ELR (cell line): ENCODE data around the gene KIF2A.

Source experiments
- DNase-seq: peaks from one replicate; pipeline ENCODE4 v3.0.0-alpha.2; 2015; ENCODE audit warnings: low read depth

Gene KIF2A

DNA sequence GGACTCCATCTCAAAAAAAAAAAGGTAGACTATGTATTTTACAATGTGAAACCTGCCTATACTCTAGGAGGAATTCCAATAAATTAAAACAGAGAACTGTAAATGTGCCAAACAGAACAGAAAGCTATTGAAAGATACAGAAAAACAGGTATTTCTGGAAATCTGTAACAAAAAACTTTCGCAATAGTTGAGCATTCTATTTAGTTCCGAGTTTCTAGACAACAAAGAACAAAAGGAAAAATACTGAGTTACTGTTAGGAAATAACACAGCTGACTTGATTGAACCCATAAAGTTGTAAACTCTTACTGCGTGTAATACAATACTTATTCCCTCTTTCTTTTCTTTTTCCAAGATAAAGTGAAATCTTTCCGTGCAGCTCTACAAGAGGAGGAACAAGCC lies 79.1 kb downstream of the KIF2A start:
- DNase-seq: no peak

DNA sequence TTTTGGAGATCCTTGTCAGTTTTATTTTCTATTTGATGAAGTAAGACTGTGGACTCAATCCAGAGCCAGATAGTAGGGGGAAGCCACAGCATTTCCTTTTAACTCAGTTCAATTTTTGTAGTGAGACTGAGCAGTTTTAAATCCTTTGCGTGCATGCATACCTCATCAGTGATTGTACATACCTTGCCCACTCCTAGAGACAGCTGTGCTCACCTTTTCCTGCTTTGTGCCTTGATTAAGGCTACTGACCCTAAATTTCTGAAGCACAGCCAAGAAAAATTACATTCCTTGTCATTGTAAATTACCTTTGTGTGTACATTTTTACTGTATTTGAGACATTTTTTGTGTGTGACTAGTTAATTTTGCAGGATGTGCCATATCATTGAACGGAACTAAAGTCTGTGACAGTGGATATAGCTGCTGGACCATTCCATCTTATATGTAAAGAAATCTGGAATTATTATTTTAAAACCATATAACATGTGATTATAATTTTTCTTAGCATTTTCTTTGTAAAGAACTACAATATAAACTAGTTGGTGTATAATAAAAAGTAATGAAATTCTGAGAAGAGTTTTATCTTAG lies 79.9 kb downstream of the KIF2A start:
- no peak for DNase-seq

DNA sequence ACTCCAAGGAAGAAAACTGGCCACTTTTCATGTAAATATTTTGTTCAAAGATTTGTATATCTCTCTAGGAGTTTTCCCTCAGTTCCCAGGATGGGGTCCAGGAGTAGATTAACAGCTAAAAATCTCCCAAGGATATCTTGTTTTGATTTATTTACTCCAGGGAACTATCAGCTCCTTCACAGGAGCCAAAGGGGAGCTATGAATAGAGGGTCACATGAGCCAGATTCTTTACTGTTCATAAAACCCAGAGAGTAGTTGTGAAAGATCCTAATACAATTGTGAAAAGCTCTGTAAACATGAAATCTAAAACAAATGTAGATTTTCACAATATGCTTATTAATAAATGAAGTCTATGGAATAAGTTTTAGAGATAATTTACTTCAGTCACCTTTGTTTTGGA lies 80.8 kb downstream of the KIF2A start:
- no peak for DNase-seq

DNA sequence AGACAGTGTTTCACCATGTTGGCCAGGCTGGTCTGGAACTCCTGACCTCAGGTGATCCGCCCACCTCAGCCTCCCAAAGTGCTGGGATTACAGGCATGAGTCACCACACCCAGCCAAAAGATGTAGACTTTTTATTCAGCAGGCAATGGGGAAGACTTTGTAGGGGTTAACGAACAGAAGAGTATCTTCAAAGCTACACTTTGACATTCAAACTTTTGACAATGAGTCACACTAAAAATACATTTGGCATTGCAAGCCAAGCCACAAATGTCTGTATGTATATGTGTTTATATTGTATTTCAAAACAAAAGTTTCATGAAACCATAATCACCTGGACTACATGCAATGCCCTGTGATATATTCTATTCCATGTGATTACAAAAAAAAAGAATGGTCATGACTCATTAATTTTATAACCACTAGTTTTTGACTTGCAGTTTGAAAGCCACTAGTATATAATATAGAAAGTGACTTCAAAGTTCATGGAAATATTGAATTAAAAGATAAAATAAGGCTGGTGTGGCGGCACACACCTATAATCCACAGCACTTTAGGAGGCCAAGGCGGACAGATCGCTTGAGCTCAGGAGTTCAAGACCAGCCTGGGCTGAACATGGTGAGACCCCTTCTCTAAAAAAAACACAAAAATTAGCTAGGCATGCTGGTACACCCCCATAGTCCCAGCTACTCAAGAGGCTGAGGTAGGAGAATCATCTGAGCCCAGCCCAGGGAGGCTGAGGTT lies 89.4 kb downstream of the KIF2A start:
- DNase-seq: peak; percentile 50

DNA sequence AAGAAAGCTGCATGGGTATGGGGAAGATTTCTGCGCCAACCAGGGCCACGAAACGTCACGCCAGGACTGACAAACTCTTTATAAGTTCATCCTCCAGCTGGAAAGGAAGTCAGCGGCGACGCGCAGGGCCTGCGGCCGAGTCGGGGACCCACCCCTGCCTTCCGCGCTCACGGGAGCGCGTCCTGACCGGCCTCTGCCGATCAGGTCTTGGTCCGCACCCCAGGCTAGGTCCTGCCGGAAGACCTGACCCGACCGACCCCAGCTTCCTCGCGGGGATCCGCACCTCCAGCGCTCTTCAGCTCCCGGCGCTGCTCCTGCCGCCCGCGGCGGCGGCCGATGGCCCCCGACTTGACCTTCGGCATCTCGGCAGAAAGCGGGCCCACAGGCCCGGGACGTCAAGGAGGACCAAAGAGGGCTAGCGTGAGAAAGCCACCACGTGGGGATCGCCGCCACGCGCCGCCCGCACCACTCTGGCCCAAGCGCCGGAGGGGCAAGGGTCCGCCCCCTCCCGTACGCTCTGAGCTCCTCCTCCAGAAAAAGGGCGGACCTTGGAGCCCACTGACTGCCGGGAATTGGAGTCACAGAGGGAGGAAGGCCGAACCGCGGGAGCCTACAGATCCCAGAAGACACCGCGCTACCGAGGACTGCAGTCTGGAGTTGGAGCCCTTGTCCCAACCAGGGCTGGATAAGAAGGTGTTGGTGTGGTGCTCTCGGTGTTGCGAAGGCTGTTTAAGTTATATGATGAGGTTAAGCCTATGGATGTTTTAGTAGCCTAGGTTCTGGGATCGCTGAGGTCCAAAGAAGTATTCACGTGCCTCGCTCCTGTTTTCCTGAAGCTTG lies 97.6 kb downstream of the KIF2A start, which contains the start of gene DIMT1:
Gene DIMT1 (minus strand): TSS at position 495 of the 840 bp plus-strand sequence. CDS start 133 bp downstream, at position 362.
- peak; percentile 99 for DNase-seq

DNA sequence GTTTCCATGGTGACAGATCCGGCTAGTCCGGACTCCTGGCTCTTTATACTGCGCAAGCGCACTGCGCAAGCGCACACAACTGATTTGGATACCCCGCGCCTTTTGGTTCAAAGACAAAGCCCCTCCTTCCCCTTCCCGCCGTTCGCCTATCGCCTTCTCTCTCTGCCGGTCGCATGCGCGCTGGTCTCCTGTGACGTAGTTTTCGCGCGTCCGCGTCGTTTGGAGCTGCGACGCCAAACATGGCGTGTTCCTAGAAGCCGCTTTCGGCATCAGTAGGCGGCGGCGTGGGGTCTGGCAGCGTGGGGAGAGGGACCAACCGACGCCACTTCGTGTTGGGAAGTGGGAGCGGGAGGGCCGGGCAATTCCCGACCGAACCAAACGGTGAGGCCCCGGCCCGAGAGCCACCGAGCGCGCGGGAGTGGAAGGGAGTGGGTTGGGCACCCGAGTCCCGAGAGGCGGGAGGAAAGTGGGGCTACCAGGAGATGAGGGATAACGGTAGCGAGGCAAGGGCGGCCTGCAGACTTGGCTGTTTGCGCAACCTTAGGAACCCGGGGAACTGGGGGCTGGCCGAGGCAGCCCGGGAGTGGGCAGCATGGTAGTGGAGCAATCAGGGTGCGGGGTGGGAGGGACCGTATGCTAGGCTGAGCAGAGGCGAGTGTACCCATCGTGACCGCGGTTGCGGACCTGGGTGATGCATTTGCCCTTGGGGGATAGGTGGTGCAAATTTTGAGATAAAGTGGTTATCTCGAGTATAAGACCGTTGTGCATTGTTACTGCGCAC lies 106.7 kb downstream of the KIF2A start, which contains the start of gene IPO11:
Gene IPO11 (plus strand): TSS at position 215 of the 781 bp plus-strand sequence. CDS start 24,517 bp downstream, outside the sequence.
- peak; percentile 99 for DNase-seq

DNA sequence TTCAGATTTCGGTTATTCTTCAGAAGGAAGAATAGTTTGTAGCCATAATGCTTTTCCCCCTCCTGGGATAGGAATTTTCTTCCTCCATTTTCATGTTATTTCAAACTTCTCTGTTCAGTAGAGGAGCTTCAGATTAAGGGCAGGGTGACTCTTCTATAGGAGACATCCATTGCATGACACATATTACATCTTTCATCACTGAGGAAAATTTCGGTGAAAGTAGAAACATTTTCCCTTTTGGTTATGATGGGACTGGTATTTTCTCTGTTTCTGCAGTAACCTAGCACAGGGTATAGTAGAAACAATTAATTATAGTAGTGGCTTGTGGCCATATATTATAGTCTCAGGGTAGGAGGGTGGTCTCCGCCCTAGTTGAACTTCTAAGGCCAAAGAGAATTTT lies 107.7 kb downstream of the KIF2A start:
- no peak for DNase-seq

DNA sequence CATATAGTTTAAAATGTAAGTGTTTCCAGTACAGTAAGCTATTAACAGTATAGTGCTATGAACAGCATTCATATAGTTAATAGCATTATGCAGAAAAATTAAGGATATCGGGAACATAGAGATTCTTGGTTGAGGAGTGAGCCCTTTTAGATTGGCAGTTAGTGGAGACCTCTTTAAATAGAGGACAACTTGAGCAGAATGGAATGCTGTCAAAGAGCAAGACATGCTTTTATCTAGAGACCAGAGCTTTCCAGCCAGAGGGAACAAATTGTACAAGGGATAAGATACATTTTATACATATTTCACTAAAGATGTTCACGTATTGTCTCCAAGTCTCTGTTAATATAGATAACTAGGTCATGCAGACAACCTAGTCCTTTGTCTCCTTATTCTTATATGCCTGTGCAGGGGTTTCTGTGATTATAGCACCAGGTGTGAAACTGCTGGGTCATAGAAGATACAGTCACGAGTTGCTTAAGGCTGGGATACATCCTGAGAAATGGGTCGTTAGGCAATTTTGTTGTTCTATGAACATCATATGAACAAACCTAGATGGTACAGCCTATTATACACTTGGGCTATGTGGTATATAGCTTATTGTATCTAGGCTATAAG lies 112.6 kb downstream of the KIF2A start:
- no peak for DNase-seq

DNA sequence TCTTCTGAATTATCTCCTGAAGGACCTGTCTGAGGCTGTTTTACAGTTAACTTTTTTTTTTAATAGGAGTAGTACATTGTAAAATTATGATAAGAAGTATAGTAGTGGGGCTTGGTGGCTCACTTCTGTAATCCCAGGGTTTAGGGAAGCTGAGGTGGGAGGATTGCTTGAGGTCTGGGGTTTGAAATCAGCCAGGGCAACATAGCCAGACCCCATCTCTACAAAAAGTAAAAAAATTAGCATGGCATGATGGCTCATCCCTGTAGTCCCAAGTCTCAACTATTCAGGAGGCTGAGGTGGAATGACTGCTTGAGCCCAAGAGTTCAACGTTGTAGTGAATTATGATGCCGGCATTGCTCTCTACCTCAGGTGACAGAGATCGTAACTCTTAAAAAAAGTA lies 113.6 kb downstream of the KIF2A start:
- no peak for DNase-seq

DNA sequence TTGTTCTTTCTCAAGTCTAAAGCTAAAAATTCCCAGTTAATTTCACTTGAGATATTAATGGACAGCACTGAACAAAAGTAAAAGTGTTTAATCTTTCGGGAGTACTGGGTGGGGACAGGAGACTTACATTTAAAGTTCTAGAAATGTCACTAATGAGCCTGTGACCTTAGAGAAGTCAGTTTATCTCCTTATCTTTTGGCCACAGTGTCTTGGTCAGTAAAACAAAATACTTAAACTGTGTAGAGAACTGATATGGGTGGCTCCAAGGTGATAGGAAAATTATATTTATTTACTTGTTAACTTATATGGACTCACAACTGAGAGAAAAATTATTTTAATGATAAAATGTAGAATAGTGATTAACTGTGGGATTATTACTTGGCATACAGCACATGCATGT lies 115.4 kb downstream of the KIF2A start:
- no peak for DNase-seq

DNA sequence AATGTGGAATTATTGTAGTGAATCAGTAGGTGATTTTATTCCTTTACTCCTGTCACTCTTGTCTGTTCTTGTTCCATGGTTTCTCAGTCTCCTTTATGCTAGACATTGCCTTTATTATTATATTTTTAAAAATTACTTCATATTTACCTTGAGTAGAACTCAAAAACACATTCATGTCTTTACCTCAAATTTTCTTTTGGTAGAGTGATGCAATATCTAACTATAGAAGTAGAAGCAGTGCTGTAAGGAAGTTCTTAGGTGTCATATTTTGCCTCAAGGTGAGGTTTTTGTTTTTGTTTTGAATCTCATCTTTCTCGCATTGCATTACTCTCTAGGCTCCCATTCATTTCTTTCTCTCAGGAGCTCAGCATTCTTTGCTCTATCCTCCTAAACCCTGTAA lies 118.8 kb downstream of the KIF2A start:
- DNase-seq: no peak

DNA sequence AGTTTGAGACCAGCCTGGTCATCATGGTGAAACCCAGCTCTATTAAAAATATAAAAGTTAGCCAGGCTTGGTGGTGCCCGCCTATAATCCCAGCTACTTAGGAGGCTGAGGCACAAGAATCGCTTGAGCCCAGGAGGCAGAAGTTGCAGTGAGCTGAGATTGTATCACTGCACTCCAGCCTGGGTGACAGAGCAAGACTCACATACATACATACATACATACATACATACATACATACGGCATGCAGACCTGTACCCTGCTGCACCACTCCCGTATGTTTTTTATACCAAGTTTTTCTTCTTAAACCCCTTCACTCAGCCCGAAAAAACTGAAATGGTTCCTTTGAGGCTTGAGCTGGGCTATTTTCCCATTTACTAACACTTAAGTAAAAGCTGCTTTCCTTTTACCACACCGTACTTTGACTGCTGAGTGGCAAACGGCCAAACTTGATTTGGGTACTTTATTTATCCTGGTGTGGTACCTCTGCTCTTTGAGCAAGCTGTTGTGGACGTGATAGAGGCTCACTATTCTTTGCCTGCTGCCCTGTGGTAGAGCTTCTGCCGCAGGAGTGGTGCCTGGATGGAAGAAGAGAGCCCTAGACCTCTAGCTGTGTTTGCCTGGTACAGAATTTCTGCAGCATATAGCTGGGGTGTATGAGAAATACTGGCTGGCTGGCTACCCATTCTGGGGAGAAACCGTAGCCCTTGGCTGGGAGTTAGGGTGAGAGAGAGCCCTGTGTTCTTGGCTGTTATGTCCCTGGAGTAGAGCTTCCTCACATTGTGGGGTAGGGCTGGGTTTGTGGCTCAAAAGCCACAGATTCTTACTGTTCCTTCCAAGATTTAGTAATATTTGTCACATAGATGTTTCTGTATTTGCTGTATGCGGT lies 126.0 kb downstream of the KIF2A start:
- no peak for DNase-seq

DNA sequence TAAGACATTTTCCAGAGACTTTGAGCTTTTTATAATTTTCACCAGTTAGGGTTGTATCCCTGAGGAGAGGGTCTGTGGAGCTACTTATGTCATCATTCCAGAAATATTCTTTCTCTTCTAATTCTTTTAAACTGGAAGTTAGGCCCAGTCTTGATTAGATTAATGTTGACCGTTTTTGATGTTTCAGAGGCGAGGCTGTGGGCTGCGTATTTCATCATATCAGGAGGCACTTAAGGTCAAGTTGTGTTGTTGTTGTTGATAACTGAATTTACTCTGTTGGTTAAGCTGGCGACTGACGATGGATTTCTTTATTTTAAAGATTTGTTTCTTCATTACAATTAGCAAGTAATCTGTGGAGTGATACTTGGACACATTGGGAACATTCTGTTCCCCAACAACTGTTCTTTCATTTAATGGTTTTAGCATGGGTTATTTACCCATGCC lies 126.6 kb downstream of the KIF2A start:
- DNase-seq: no peak
